NB4 (cell line): ENCODE measurements around the gene EPB41L5.

Experiments
- POLR2A ChIP-seq: IDR thresholded peaks from 2 replicates; pipeline ENCODE4 v1.6.1; 2011; ENCODE audit warnings: mild to moderate bottlenecking; ENCODE audit not compliant: insufficient read length; ENCODE audit errors: extremely low read depth
- TF ChIP-seq, protein P1 (sequence below): IDR thresholded peaks from one replicate; pipeline ENCODE4 v1.5.1; 2012; ENCODE audit warnings: low read depth, low read length
- TF ChIP-seq, protein P2 (sequence below): IDR thresholded peaks from 2 replicates; pipeline ENCODE4 v1.6.1; 2011; ENCODE audit warnings: low read depth, low read length

DNA sequence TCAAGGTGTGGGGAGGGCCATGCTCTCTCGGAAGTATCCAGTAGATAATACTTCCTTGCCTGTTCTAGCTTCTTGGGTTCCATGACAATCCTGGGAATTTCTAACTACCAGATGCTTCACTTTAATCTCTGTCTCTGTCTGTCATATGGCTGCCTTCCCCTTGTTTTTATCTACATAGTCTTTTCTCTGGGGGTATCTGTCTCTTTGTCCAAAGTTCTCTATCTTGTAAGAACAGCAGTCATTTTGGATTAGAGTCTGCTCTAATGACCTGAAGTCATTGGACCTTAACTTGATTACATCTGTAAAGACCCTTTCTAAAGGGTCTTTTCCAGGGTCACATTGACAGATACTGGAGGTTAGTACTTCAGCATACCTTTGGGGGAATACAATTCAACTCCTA, 11.4 kb upstream of the EPB41L5 start:
- TF ChIP-seq, protein P1, sequence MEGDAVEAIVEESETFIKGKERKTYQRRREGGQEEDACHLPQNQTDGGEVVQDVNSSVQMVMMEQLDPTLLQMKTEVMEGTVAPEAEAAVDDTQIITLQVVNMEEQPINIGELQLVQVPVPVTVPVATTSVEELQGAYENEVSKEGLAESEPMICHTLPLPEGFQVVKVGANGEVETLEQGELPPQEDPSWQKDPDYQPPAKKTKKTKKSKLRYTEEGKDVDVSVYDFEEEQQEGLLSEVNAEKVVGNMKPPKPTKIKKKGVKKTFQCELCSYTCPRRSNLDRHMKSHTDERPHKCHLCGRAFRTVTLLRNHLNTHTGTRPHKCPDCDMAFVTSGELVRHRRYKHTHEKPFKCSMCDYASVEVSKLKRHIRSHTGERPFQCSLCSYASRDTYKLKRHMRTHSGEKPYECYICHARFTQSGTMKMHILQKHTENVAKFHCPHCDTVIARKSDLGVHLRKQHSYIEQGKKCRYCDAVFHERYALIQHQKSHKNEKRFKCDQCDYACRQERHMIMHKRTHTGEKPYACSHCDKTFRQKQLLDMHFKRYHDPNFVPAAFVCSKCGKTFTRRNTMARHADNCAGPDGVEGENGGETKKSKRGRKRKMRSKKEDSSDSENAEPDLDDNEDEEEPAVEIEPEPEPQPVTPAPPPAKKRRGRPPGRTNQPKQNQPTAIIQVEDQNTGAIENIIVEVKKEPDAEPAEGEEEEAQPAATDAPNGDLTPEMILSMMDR, result no peak
- no peak for TF ChIP-seq POLR2A
- TF ChIP-seq, protein P2, sequence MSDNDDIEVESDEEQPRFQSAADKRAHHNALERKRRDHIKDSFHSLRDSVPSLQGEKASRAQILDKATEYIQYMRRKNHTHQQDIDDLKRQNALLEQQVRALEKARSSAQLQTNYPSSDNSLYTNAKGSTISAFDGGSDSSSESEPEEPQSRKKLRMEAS, result no peak
